ENCODE measurements around the gene ZSWIM8. TPM values are rescaled to one million over a fixed set of nuclear protein-coding genes. Genes with fewer than 3 reads are reported as not detected.
A peak's percentile ranks its signal among the peaks of the same experiment; 100 is the strongest.
"Not testable (repeated sequence)": the region's sequence is repeated elsewhere in the genome, so short reads cannot be mapped to it uniquely, and the experiment has no call there.

The ZSWIM8 gene
- 21.8 and 59.8 TPM in 2 replicates for total RNA-seq (2014; rRNA removed; shearing (Covaris generic))

- no peaks in the 10 kb centered on the region for H3K27me3 ChIP-seq (ENCODE audit: control insufficient read depth, insufficient read depth, low read length)
- H3K36me3 ChIP-seq (replicated peaks; ENCODE audit: control insufficient read depth, insufficient read depth, low read length): peaks cover 6% of the 10 kb centered on the region
- peak within 1 kb of the TSS; percentile 63 for H3K4me3 ChIP-seq (ENCODE audit: insufficient read depth, low read depth, low read length)
- DNase-seq: peak; percentile 97
These were observed at the start of gene ZSWIM8 for GRCh38 chr10:73785211-73785720. ZSWIM8 (plus strand) TSS chr10:73785606; CDS start chr10:73785879, 273 bp downstream.

- H3K36me3 ChIP-seq (replicated peaks; ENCODE audit: control insufficient read depth, insufficient read depth, low read length); DNase-seq; H3K27me3 ChIP-seq (ENCODE audit: control insufficient read depth, insufficient read depth, low read length); H3K4me3 ChIP-seq (ENCODE audit: insufficient read depth, low read depth, low read length): not testable (repeated sequence)
These were observed 44.7 kb upstream of the ZSWIM8 start for GRCh38 chr10:73740501-73741254.

GRCh38 chr10:73742454-73742734 lies 43.0 kb upstream of the ZSWIM8 start:
- DNase-seq: no peak
- H3K36me3 ChIP-seq (replicated peaks; ENCODE audit: control insufficient read depth, insufficient read depth, low read length): no peaks in the 10 kb centered on the region; the same call in 1 of the 2 replicates
- no peak overlapping the region for H3K4me3 ChIP-seq (ENCODE audit: insufficient read depth, low read depth, low read length)
- H3K27me3 ChIP-seq (ENCODE audit: control insufficient read depth, insufficient read depth, low read length): no peaks in the 10 kb centered on the region

GRCh38 chr10:73743327-73743904 lies 42.0 kb upstream of the ZSWIM8 start:
- Histone ChIP-seq H3K27me3 (ENCODE audit: control insufficient read depth, insufficient read depth, low read length) (no peaks in the 10 kb centered on the region), H3K4me3 (ENCODE audit: insufficient read depth, low read depth, low read length) (peak overlapping the region; percentile 95), H3K36me3 (replicated peaks; ENCODE audit: control insufficient read depth, insufficient read depth, low read length) (peaks cover 1% of the 10 kb centered on the region)
- DNase-seq: no peak

GRCh38 chr10:73743905-73744663 lies 41.3 kb upstream of the ZSWIM8 start, which contains the start of gene SEC24C:
SEC24C (plus strand) TSS chr10:73744372; CDS start chr10:73746833, 2,461 bp downstream.
- Histone ChIP-seq H3K36me3 (replicated peaks; ENCODE audit: control insufficient read depth, insufficient read depth, low read length) (peaks cover 3% of the 10 kb centered on the region), H3K4me3 (ENCODE audit: insufficient read depth, low read depth, low read length) (peak within 1 kb of the TSS; percentile 95), H3K27me3 (ENCODE audit: control insufficient read depth, insufficient read depth, low read length) (no peaks in the 10 kb centered on the region)
- peak; percentile 93 for DNase-seq

GRCh38 chr10:73744664-73744975 lies 40.8 kb upstream of the ZSWIM8 start:
- peak; percentile 69 for DNase-seq
- H3K36me3 ChIP-seq (replicated peaks; ENCODE audit: control insufficient read depth, insufficient read depth, low read length): peaks cover 3% of the 10 kb centered on the region
- H3K4me3 ChIP-seq (ENCODE audit: insufficient read depth, low read depth, low read length): peak overlapping the region; percentile 95
- no peaks in the 10 kb centered on the region for H3K27me3 ChIP-seq (ENCODE audit: control insufficient read depth, insufficient read depth, low read length)

- Histone ChIP-seq H3K4me3 (ENCODE audit: insufficient read depth, low read depth, low read length) (no peak overlapping the region), H3K36me3 (replicated peaks; ENCODE audit: control insufficient read depth, insufficient read depth, low read length) (peaks cover 8% of the 10 kb centered on the region), H3K27me3 (ENCODE audit: control insufficient read depth, insufficient read depth, low read length) (no peaks in the 10 kb centered on the region)
- no peak for DNase-seq
These were observed 38.7 kb upstream of the ZSWIM8 start for GRCh38 chr10:73746721-73747120.

- Histone ChIP-seq H3K36me3 (replicated peaks; ENCODE audit: control insufficient read depth, insufficient read depth, low read length) (peaks cover 16% of the 10 kb centered on the region), H3K27me3 (ENCODE audit: control insufficient read depth, insufficient read depth, low read length) (no peaks in the 10 kb centered on the region), H3K4me3 (ENCODE audit: insufficient read depth, low read depth, low read length) (no peak overlapping the region)
- no peak for DNase-seq
These were observed 34.6 kb upstream of the ZSWIM8 start for GRCh38 chr10:73750819-73751218.

GRCh38 chr10:73756183-73756582 lies 29.2 kb upstream of the ZSWIM8 start:
- Histone ChIP-seq H3K4me3 (ENCODE audit: insufficient read depth, low read depth, low read length) (no peak overlapping the region), H3K27me3 (ENCODE audit: control insufficient read depth, insufficient read depth, low read length) (no peaks in the 10 kb centered on the region), H3K36me3 (replicated peaks; ENCODE audit: control insufficient read depth, insufficient read depth, low read length) (peaks cover 17% of the 10 kb centered on the region)
- DNase-seq: no peak

- H3K36me3 ChIP-seq (replicated peaks; ENCODE audit: control insufficient read depth, insufficient read depth, low read length): peaks cover 21% of the 10 kb centered on the region
- H3K4me3 ChIP-seq (ENCODE audit: insufficient read depth, low read depth, low read length): no peak overlapping the region
These were observed 26.5 kb upstream of the ZSWIM8 start for GRCh38 chr10:73758704-73759511.

GRCh38 chr10:73759512-73760115 lies 25.8 kb upstream of the ZSWIM8 start:
- H3K36me3 ChIP-seq (replicated peaks; ENCODE audit: control insufficient read depth, insufficient read depth, low read length): peaks cover 22% of the 10 kb centered on the region
- no peak overlapping the region for H3K4me3 ChIP-seq (ENCODE audit: insufficient read depth, low read depth, low read length)
- DNase-seq: no peak
- no peaks in the 10 kb centered on the region for H3K27me3 ChIP-seq (ENCODE audit: control insufficient read depth, insufficient read depth, low read length)

More at GRCh38 chr10:73758704-73759511, 26.5 kb upstream of the ZSWIM8 start:
- no peak for DNase-seq
- H3K27me3 ChIP-seq (ENCODE audit: control insufficient read depth, insufficient read depth, low read length): no peaks in the 10 kb centered on the region

- H3K4me3 ChIP-seq (ENCODE audit: insufficient read depth, low read depth, low read length): no peak overlapping the region
- peaks cover 37% of the 10 kb centered on the region for H3K36me3 ChIP-seq (replicated peaks; ENCODE audit: control insufficient read depth, insufficient read depth, low read length)
- DNase-seq: no peak
- no peaks in the 10 kb centered on the region for H3K27me3 ChIP-seq (ENCODE audit: control insufficient read depth, insufficient read depth, low read length)
These were observed 23.6 kb upstream of the ZSWIM8 start for GRCh38 chr10:73761781-73762180.

- no peak overlapping the region for H3K4me3 ChIP-seq (ENCODE audit: insufficient read depth, low read depth, low read length)
- DNase-seq: no peak
- no peaks in the 10 kb centered on the region for H3K27me3 ChIP-seq (ENCODE audit: control insufficient read depth, insufficient read depth, low read length)
- peaks cover 41% of the 10 kb centered on the region for H3K36me3 ChIP-seq (replicated peaks; ENCODE audit: control insufficient read depth, insufficient read depth, low read length)
These were observed 22.5 kb upstream of the ZSWIM8 start for GRCh38 chr10:73762915-73763314.

GRCh38 chr10:73763343-73763742 lies 22.1 kb upstream of the ZSWIM8 start:
- no peak for DNase-seq
- H3K27me3 ChIP-seq (ENCODE audit: control insufficient read depth, insufficient read depth, low read length): no peaks in the 10 kb centered on the region
- H3K4me3 ChIP-seq (ENCODE audit: insufficient read depth, low read depth, low read length): no peak overlapping the region
- H3K36me3 ChIP-seq (replicated peaks; ENCODE audit: control insufficient read depth, insufficient read depth, low read length): peaks cover 42% of the 10 kb centered on the region
